ENCODE measurements around the gene ALDH8A1. TPM values are rescaled to one million over a fixed set of nuclear protein-coding genes. Genes with fewer than 3 reads are reported as not detected.

The ALDH8A1 gene
- total RNA-seq, 1 experiment from 2014 or later, result not detected

DNA sequence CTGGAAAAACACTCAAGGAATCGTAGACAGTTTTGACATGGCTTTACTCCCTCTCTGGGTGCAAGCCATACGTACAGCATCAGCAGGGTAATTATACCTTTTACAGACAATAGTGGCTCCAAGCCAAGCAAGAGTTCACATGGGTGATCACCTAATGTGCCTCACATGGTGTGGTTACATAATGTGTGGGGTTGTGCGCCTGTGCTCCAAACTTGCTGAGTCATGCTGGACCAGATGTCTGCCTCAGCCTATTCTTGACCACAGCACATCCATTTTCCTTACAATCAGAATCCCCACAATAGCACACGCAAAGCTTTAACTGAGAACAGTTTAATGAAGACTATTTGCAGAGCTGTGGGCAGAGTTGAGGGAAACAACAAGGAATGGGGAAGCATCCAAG is 74.5 kb downstream of the ALDH8A1 start:
- no peak overlapping the region for H3K4ac ChIP-seq (ENCODE audit: low read depth, low read length)
- DNase-seq, result no peak
- H3K23ac ChIP-seq (ENCODE audit: insufficient read length, low read depth, low read length), result no peak overlapping the region
- no peaks in the 10 kb centered on the region for H3K27me3 ChIP-seq (ENCODE audit: insufficient read depth, low read length)
- peaks cover 5 to 12% (median 12%) of the 10 kb centered on the region in 3 experiments for H3K36me3 Mint-ChIP-seq (ENCODE audit: insufficient read depth in 1 of 3, low read depth in 3 of 3)
- H2BK120ac ChIP-seq (ENCODE audit: low read depth, low read length, poor library complexity, severe bottlenecking), result no peak overlapping the region
- no peaks in the 10 kb centered on the region for H3K27me3 Mint-ChIP-seq (ENCODE audit: low read depth)
- no peaks in the 10 kb centered on the region for H4K20me1 ChIP-seq (ENCODE audit: control insufficient read depth, insufficient read depth, insufficient read length)
- peaks cover 9% of the 10 kb centered on the region for H3K9me3 ChIP-seq (ENCODE audit: control insufficient read depth, low read depth, low read length)
- no peak overlapping the region for H2AFZ ChIP-seq (ENCODE audit: low read length)
- H3K4me1 Mint-ChIP-seq, result peaks cover 10 to 11% of the 10 kb centered on the region in 2 experiments
- no peak overlapping the region for H2BK15ac ChIP-seq (ENCODE audit: low read depth, low read length)
- no peak overlapping the region for H3K27ac ChIP-seq (ENCODE audit: insufficient read length, low read depth, low read length)
- no peak overlapping the region for H2BK5ac ChIP-seq (ENCODE audit: insufficient read length, low read length)
- no peak overlapping the region for H4K8ac ChIP-seq (replicated peaks; ENCODE audit: insufficient read length, low read depth, low read length)
- H3K4me1 ChIP-seq (ENCODE audit: insufficient read depth, low read length), result 0 out of 2 replicates have a peak, but pooled peaks cover 3% of the 10 kb centered on the region
- no peak overlapping the region for H3K14ac ChIP-seq (ENCODE audit: insufficient read depth, low read length)
- no peaks in the 10 kb centered on the region for H3K79me1 ChIP-seq (ENCODE audit: insufficient read depth, low read depth, low read length, poor library complexity, severe bottlenecking)
- no peak overlapping the region for H2AK5ac ChIP-seq (ENCODE audit: insufficient read length, low read length)
- H3K4me3 Mint-ChIP-seq, result no peak overlapping the region
- no peak overlapping the region for H3K18ac ChIP-seq (ENCODE audit: insufficient read length, low read depth, low read length)
- TF ChIP-seq, protein P1, sequence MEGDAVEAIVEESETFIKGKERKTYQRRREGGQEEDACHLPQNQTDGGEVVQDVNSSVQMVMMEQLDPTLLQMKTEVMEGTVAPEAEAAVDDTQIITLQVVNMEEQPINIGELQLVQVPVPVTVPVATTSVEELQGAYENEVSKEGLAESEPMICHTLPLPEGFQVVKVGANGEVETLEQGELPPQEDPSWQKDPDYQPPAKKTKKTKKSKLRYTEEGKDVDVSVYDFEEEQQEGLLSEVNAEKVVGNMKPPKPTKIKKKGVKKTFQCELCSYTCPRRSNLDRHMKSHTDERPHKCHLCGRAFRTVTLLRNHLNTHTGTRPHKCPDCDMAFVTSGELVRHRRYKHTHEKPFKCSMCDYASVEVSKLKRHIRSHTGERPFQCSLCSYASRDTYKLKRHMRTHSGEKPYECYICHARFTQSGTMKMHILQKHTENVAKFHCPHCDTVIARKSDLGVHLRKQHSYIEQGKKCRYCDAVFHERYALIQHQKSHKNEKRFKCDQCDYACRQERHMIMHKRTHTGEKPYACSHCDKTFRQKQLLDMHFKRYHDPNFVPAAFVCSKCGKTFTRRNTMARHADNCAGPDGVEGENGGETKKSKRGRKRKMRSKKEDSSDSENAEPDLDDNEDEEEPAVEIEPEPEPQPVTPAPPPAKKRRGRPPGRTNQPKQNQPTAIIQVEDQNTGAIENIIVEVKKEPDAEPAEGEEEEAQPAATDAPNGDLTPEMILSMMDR (conservative IDR thresholded peaks at IDR 0.05), result no peak
- H3K23me2 ChIP-seq (ENCODE audit: insufficient read length, low read depth, low read length, poor library complexity, severe bottlenecking), result no peaks in the 10 kb centered on the region
- H3K4me2 ChIP-seq (ENCODE audit: insufficient read depth, insufficient read length, low read length), result no peak overlapping the region
- no peak overlapping the region for H4K91ac ChIP-seq (ENCODE audit: insufficient read length, low read depth, low read length)
- peaks cover 20 to 21% of the 10 kb centered on the region in 2 experiments for H3K9me3 Mint-ChIP-seq
- H3K56ac ChIP-seq (ENCODE audit: insufficient read length, low read depth, low read length), result no peak overlapping the region
- no peak overlapping the region for H2BK12ac ChIP-seq (ENCODE audit: insufficient read length, low read depth, low read length)
- no peak overlapping the region for H3T11ph ChIP-seq (ENCODE audit: low read length)
- no peak overlapping the region for H4K5ac ChIP-seq (ENCODE audit: insufficient read length, low read depth, low read length)
- no peak overlapping the region for H2BK20ac ChIP-seq (ENCODE audit: low read depth, low read length, poor library complexity, severe bottlenecking)
- WGBS (ENCODE audit: extremely low coverage, insufficient read length, low lambda C conversion rate), result no CpG with 5 or more reads among the region's 4 CpGs
- H3K9ac ChIP-seq (ENCODE audit: extremely low read depth, insufficient read length, low read length), result no peak overlapping the region
- no peaks in the 10 kb centered on the region for H3K79me2 ChIP-seq (ENCODE audit: insufficient read depth, low read length)
- H3K27ac Mint-ChIP-seq, result no peak overlapping the region
